Measurements from ENCODE around the gene LCLAT1. TPM values are rescaled to one million over a fixed set of nuclear protein-coding genes. Genes with fewer than 3 reads are reported as not detected.

Gene LCLAT1
- total and polyA plus RNA-seq, 2 of the 4 experiments (the other 2 are of a cell fraction), result 7.5 to 11.5 TPM

DNA sequence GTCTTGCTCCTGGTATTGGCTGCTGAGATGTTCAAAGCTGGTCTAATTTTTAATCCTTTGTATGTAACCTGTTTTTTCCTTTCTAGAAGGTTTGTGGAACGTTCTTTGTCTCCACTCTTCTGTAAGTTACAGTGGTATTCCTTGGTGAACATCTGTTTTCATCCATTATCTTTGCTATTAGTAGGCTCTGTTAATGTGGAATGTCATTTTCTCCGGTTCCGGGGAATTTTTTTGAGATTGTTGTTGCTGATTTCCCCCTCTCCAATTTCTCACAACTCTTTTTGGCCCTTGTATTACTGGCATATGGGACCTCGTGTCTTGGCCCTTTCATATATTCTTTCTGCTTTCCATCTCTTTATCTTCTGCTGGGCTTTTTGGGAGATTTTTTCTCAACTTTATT lies 63.4 kb downstream of the LCLAT1 start:
- POLR2A ChIA-PET (ENCODE audit: unreplicated experiment), result no interaction called here

More for the DNA sequence above, 63.4 kb downstream of the LCLAT1 start:
- intact Hi-C loops (cut with micrococcal nuclease) (loop anchor here (10.0 kb wide), 1 partner anchor 194 kb away; no protein-coding TSS in a partner anchor), dilution Hi-C loops (cut with HindIII; ENCODE audit: low sequenced_read_pairs, unreplicated experiment) (no loop called here), in situ Hi-C loops (cut with MboI; ENCODE audit: low sequenced_read_pairs) (no loop called here)
- ATAC-seq (ENCODE audit: low read depth) (no peak), DNase-seq (no peak)
- no TSS peak for BruUV-seq (replicated peaks)
- no CpG with 5 or more reads among the region's 4 CpGs for WGBS, 2 experiments (ENCODE audit: extremely low coverage in 2 of 2, insufficient read length in 1 of 2)
- no peaks in the 10 kb centered on the region for H3K9me3 ChIP-seq (ENCODE audit: control insufficient read depth, insufficient read depth, low read length)
- H2BK120ac ChIP-seq (ENCODE audit: low read depth, low read length), result no peak overlapping the region
- no peak overlapping the region for H2BK20ac ChIP-seq (ENCODE audit: low read depth, low read length)
- no peak overlapping the region for H4K8ac ChIP-seq (ENCODE audit: low read depth in 2 of 2, low read length in 2 of 2)
- H2BK5ac ChIP-seq (ENCODE audit: low read depth, low read length, poor library complexity, severe bottlenecking), result no peak overlapping the region
- no peak overlapping the region for H3K23ac ChIP-seq (ENCODE audit: low read depth, low read length)
- TF ChIP-seq, protein P1, sequence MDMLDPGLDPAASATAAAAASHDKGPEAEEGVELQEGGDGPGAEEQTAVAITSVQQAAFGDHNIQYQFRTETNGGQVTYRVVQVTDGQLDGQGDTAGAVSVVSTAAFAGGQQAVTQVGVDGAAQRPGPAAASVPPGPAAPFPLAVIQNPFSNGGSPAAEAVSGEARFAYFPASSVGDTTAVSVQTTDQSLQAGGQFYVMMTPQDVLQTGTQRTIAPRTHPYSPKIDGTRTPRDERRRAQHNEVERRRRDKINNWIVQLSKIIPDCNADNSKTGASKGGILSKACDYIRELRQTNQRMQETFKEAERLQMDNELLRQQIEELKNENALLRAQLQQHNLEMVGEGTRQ (IDR thresholded peaks at IDR 0.05; ENCODE audit: low read depth, low read length), result no peak
- TF ChIP-seq POLR2A (IDR thresholded peaks at IDR 0.05; ENCODE audit: low read depth, low read length) (no peak), SMC3 (IDR thresholded peaks at IDR 0.05; ENCODE audit: low read depth, low read length) (no peak), CHD1 (IDR thresholded peaks at IDR 0.05; ENCODE audit: low read depth, low read length) (no peak), BHLHE40 (IDR thresholded peaks at IDR 0.05; ENCODE audit: low read depth, low read length) (no peak), MAFK (IDR thresholded peaks at IDR 0.05; ENCODE audit: low read depth, low read length) (no peak), RCOR1 (IDR thresholded peaks at IDR 0.05; ENCODE audit: insufficient replicate concordance, low read length) (no peak)
- TF ChIP-seq, protein P2, sequence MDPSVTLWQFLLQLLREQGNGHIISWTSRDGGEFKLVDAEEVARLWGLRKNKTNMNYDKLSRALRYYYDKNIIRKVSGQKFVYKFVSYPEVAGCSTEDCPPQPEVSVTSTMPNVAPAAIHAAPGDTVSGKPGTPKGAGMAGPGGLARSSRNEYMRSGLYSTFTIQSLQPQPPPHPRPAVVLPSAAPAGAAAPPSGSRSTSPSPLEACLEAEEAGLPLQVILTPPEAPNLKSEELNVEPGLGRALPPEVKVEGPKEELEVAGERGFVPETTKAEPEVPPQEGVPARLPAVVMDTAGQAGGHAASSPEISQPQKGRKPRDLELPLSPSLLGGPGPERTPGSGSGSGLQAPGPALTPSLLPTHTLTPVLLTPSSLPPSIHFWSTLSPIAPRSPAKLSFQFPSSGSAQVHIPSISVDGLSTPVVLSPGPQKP (IDR thresholded peaks at IDR 0.05; ENCODE audit: borderline replicate concordance, low read depth, low read length), result no peak
- no peaks in the 10 kb centered on the region for H3K27me3 ChIP-seq (ENCODE audit: control insufficient read depth, insufficient read depth, low read length)
- CTCF ChIA-PET, result interaction anchor here (0.6 kb wide), 2 partner anchors 143 to 151 kb away, joined by 3 read pairs; no protein-coding TSS in a partner anchor
- H3K14ac ChIP-seq (replicated peaks; ENCODE audit: low read depth, low read length), result no peak overlapping the region
- no peaks in the 10 kb centered on the region for H3K36me3 ChIP-seq (ENCODE audit: control insufficient read depth, insufficient read depth, low read length)
- peaks cover 8% of the 10 kb centered on the region for H3K4me1 ChIP-seq (ENCODE audit: control insufficient read depth, insufficient read depth, low read length)
- H3K4me2 ChIP-seq (ENCODE audit: low read depth, low read length), result no peak overlapping the region
- H3K56ac ChIP-seq (ENCODE audit: extremely low read depth, insufficient read depth, low read length), result no peak overlapping the region
- peaks cover 11 to 38% of the 10 kb centered on the region in 2 experiments for H3K79me1 ChIP-seq (ENCODE audit: low read depth in 1 of 2, low read length in 2 of 2)
- H4K5ac ChIP-seq (ENCODE audit: low read depth, low read length), result no peak overlapping the region
- H4K91ac ChIP-seq (ENCODE audit: insufficient read depth, low read depth, low read length), result 0 out of 2 replicates have a peak overlapping the region, but pooled peaks have one; percentile 42
- peak overlapping the region; percentile 40; the same call in 1 of the 2 replicates for H3K18ac ChIP-seq (ENCODE audit: low read depth, low read length)
- H2AK9ac ChIP-seq (replicated peaks; ENCODE audit: low read depth, low read length, poor library complexity), result no peak overlapping the region
- peaks cover 7% of the 10 kb centered on the region for H3K9me1 ChIP-seq (ENCODE audit: insufficient read depth, low read length)
- no peak overlapping the region for H2AFZ ChIP-seq (replicated peaks; ENCODE audit: low read length, poor library complexity)
- H3K27ac ChIP-seq (ENCODE audit: insufficient read depth, low read length), result no peak overlapping the region
- no peak overlapping the region for H2AK5ac ChIP-seq (ENCODE audit: low read depth, low read length)
- no peak overlapping the region for H3K9ac ChIP-seq (ENCODE audit: low read depth, low read length)
- peaks cover 15% of the 10 kb centered on the region; the same call in 1 of the 2 replicates for H4K20me1 ChIP-seq (ENCODE audit: insufficient read depth, low read length)
- H3K4ac ChIP-seq (ENCODE audit: low read depth, low read length), result no peak overlapping the region
- no peak overlapping the region for H2BK15ac ChIP-seq (ENCODE audit: low read depth, low read length)
- H3K4me3 ChIP-seq (ENCODE audit: insufficient read depth, low read depth, low read length), result no peak overlapping the region
